GM18499 (cell line): ENCODE results near the gene PTPRJ.

Experiments used
- ATAC-seq: cut with Tn5 transposase; IDR thresholded peaks from one replicate; pipeline ENCODE4 v1.9.1; 2021; ENCODE audit warnings: moderate number of reproducible peaks; ENCODE audit not compliant: insufficient read depth, unreplicated experiment

PTPRJ gene

GRCh38 chr11:48033918-48034341 lies 53.6 kb downstream of the PTPRJ start:
- no peak for ATAC-seq

GRCh38 chr11:48034926-48035871 lies 54.8 kb downstream of the PTPRJ start:
- ATAC-seq, result no peak

GRCh38 chr11:48036011-48036410 lies 55.7 kb downstream of the PTPRJ start:
- ATAC-seq, result no peak

- ATAC-seq, result no peak
Measured at GRCh38 chr11:48036466-48036865, 56.1 kb downstream of the PTPRJ start.

GRCh38 chr11:48037709-48038468 lies 57.5 kb downstream of the PTPRJ start:
- no peak for ATAC-seq

GRCh38 chr11:48040830-48041444 lies 60.6 kb downstream of the PTPRJ start:
- ATAC-seq, result no peak

- no peak for ATAC-seq
Measured at GRCh38 chr11:48041877-48042695, 61.7 kb downstream of the PTPRJ start.

- no peak for ATAC-seq
Measured at GRCh38 chr11:48043111-48043990, 63.0 kb downstream of the PTPRJ start.

- no peak for ATAC-seq
Measured at GRCh38 chr11:48043991-48044512, 63.7 kb downstream of the PTPRJ start.

- no peak for ATAC-seq
Measured at GRCh38 chr11:48044577-48044976, 64.2 kb downstream of the PTPRJ start.

- ATAC-seq, result no peak
Measured at GRCh38 chr11:48045536-48045935, 65.2 kb downstream of the PTPRJ start.

GRCh38 chr11:48047616-48048015 lies 67.3 kb downstream of the PTPRJ start:
- no peak for ATAC-seq

GRCh38 chr11:48049036-48049435 lies 68.7 kb downstream of the PTPRJ start:
- ATAC-seq, result no peak

- ATAC-seq, result no peak
Measured at GRCh38 chr11:48050304-48050703, 69.9 kb downstream of the PTPRJ start.

- no peak for ATAC-seq
Measured at GRCh38 chr11:48051217-48051830, 71.0 kb downstream of the PTPRJ start.

GRCh38 chr11:48052183-48053044 lies 72.1 kb downstream of the PTPRJ start:
- no peak for ATAC-seq

- no peak for ATAC-seq
Measured at GRCh38 chr11:48054994-48055291, 74.6 kb downstream of the PTPRJ start.
